Measurements from ENCODE around the gene CPLX3.

Gene CPLX3

GRCh38 chr15:74788042-74788682 lies 38.3 kb upstream of the CPLX3 start:
- no peak for DNase-seq (ENCODE audit: low read depth in 2 of 2)

GRCh38 chr15:74788683-74789151 lies 37.7 kb upstream of the CPLX3 start:
- DNase-seq (ENCODE audit: low read depth in 2 of 2): no peak

- DNase-seq (ENCODE audit: low read depth in 2 of 2): no peak
These were observed 37.2 kb upstream of the CPLX3 start for GRCh38 chr15:74789171-74789631.

DNA sequence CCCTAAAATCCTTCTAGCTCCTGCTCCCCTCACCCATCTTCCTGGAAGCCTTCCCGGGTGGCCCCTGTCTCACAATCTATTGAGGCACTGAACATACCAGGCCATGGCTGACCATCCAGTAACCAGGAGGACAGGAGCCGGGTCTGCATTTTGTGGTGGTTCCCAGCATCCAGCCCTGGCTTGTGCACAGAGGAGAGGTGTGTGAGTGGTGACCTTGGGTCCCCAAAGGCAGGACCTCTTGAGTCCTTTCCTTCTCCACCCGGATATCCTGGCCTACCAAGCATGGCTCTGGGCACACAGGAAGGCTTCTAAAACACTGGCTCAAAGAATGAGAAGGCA lies 36.7 kb upstream of the CPLX3 start:
- no peak for DNase-seq (ENCODE audit: low read depth in 2 of 2)

- no peak for DNase-seq (ENCODE audit: low read depth in 2 of 2)
These were observed 36.1 kb upstream of the CPLX3 start for GRCh38 chr15:74790080-74790916.

GRCh38 chr15:74791007-74791406 lies 35.4 kb upstream of the CPLX3 start:
- DNase-seq (ENCODE audit: low read depth in 2 of 2): no peak

DNA sequence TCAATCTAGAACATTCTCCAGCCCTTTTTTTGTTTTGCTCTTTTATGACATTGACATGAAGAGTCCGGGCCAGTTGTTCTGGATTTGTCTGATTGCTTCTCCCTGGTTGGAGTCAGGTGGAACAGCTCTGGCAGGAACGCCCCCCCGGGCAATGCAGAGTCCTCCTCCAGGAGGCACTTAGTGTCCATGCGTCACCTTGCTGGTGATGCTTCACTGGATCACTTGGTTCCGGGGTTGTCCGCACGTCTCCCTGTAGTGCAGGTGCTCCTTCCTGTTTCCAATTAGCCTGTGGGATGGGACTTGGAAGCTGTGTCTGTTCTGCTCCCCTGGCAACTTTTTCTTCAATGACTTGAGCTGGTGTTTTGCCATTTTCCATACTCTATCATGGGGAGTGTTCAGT lies 34.8 kb upstream of the CPLX3 start:
- no peak for DNase-seq (ENCODE audit: low read depth in 2 of 2)

GRCh38 chr15:74792227-74793016 lies 34.0 kb upstream of the CPLX3 start:
- no peak for DNase-seq (ENCODE audit: low read depth in 2 of 2)

- peak; percentile 61 for DNase-seq (ENCODE audit: low read depth in 2 of 2)
These were observed 33.0 kb upstream of the CPLX3 start for GRCh38 chr15:74793135-74794028.

- DNase-seq (ENCODE audit: low read depth in 2 of 2): no peak
These were observed 32.0 kb upstream of the CPLX3 start for GRCh38 chr15:74794248-74794969.

DNA sequence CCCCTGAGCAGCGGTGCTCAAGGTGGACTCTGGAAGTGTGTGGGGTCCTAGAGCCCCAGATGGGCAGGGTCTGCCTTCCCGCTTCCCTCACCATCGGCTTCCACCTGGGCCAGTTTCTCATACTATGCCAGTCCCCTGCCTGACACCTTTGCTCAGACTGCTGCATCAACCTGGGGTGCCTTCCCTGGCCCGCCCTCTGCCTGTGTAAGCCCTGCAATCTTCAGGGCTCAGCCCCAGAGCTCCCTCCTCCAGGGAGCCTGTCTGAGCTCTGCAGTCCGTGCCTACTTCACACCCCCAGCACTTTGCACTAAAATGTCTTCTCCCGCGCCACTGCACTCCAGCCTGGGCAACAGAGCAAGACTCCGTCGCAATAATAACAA lies 31.5 kb upstream of the CPLX3 start:
- no peak for DNase-seq (ENCODE audit: low read depth in 2 of 2)

DNA sequence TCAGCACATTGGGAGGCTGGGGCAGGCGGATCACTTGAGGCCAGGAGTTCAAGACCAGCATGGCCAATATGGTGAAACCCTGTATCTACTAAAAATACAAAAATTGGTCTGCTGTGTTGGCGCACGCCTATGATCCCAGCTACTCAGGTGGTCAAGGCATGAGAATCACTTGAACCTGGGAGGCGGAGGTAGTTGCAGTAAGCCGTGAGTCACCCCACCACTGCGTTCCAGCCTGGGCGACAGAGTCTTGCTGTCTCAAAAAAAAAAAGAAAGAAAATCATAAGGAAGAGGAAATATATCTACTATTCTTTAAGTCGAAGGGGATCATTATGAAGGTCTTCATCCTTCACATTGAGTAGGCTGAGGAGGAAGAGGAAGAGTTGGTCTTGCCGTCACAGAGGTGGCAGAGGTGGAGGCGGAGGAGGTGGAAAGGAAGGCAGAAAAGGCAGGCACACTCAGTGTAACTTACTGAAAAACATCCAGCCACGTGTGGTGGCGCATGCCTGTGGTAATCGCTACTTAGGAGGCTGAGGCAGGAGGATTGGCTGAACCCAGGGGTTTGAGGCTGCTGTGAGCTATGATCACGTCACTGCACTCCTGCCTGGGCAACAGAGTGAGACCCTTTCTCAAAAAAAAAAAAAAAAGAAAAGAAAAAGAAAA lies 30.3 kb upstream of the CPLX3 start:
- DNase-seq (ENCODE audit: low read depth in 2 of 2): no peak

GRCh38 chr15:74798388-74799254 lies 27.8 kb upstream of the CPLX3 start:
- no peak for DNase-seq (ENCODE audit: low read depth in 2 of 2)

DNA sequence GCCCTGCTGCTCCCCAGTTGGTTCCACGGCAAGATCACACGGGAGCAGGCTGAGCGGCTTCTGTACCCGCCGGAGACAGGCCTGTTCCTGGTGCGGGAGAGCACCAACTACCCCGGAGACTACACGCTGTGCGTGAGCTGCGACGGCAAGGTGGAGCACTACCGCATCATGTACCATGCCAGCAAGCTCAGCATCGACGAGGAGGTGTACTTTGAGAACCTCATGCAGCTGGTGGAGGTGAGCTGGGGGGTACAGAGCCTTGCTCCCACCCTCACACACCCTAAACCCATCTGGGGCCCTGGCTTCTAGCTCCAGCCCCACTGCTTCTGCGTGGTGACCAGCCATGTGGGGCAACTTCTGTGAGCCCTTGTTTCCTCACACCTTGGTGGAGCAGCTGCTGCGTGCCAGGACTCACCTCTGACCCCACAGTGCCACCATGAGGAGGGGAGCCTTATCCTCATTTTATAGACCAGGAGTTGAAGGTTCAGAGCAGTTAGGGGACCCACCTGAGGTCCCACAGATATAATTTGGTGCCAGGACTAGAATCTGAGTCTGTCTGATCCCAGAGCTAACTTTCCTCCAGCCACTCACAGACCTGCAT lies 27.1 kb upstream of the CPLX3 start:
- no peak for DNase-seq (ENCODE audit: low read depth in 2 of 2)

DNA sequence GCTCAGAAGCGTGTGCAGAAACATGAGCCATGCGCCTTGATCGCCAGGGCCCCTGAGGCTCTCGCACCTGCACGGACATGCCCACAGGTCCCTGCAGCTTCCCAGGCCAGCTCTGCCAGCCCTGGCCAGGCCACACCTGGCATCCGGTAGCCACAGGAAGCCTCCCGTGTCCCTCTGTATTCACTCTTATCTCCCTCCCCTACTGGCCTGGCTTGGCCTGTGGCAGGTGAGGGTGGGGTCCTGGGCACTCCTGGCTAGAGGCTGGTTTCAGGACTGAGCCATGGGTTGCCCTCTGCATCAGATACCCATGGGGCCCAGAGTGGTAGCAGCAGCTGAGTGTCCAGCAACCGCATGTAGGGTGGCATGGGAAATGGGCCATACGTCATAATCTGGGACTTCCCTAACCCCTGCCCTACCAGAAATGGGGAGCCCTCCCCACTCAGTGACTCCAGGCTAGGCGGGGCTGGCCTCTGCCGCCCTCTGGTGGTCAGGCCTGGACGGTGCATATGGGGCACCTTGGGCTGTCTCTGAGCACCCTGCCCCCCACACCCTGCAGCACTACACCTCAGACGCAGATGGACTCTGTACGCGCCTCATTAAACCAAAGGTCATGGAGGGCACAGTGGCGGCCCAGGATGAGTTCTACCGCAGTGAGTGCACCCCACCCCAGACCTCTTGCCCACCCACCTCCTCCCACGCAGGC lies 26.4 kb upstream of the CPLX3 start:
- DNase-seq (ENCODE audit: low read depth in 2 of 2): peak; percentile 80 to 82

DNA sequence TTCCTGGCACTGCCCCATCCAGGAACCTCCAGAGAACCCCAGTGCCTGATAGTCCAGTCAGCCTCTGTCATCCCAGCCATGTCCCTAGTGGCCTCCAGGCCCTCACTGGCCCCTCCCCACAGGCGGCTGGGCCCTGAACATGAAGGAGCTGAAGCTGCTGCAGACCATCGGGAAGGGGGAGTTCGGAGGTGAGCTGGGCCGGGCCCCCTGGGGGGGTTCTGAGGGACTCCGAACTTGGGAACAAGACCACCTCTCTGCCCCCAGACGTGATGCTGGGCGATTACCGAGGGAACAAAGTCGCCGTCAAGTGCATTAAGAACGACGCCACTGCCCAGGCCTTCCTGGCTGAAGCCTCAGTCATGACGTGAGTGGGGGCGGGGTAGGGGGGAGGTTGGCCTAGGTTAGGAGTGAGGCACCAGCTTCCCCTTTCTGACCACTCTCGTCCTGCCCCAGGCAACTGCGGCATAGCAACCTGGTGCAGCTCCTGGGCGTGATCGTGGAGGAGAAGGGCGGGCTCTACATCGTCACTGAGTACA lies 25.8 kb upstream of the CPLX3 start:
- DNase-seq (ENCODE audit: low read depth in 2 of 2): no peak

DNA sequence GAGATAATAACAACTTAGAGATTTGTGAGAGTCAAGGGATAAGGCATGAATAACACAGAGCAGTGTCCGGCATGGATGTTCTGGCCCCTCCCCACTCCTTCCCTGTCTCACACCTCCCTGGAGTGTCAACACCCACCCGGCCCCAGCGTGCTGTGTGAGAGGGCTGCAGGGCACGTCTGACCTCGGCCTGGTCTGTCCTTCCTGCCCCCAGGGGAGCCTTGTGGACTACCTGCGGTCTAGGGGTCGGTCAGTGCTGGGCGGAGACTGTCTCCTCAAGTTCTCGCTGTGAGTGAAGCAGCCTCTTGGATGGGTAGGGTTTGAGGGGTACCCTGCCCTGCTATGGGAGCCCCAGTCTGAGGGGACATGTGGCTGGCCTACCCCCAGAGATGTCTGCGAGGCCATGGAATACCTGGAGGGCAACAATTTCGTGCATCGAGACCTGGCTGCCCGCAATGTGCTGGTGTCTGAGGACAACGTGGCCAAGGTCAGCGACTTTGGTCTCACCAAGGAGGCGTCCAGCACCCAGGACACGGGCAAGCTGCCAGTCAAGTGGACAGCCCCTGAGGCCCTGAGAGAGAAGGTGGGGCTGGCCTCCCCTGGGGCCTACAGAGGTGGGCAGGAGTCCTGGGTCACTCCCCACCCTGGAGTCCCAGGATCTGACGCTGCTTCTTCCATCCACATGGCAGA lies 25.0 kb upstream of the CPLX3 start:
- no peak for DNase-seq (ENCODE audit: low read depth in 2 of 2)

All from stimulated activated CD4-positive, alpha-beta T cell treated with anti-CD3 and anti-CD28 coated beads, Interleukin-1b, Interleukin-23, amount 100 ng/mL, for 4 hours (primary cell).